HG03280 (cell line): ENCODE measurements around the gene AGPAT3.

ENCODE experiments used
- ATAC-seq: cut with Tn5 transposase; IDR thresholded peaks from one replicate; pipeline ENCODE4 v1.9.1; 2021; ENCODE audit warnings: mild to moderate bottlenecking, moderate library complexity; ENCODE audit not compliant: unreplicated experiment

Gene AGPAT3

DNA sequence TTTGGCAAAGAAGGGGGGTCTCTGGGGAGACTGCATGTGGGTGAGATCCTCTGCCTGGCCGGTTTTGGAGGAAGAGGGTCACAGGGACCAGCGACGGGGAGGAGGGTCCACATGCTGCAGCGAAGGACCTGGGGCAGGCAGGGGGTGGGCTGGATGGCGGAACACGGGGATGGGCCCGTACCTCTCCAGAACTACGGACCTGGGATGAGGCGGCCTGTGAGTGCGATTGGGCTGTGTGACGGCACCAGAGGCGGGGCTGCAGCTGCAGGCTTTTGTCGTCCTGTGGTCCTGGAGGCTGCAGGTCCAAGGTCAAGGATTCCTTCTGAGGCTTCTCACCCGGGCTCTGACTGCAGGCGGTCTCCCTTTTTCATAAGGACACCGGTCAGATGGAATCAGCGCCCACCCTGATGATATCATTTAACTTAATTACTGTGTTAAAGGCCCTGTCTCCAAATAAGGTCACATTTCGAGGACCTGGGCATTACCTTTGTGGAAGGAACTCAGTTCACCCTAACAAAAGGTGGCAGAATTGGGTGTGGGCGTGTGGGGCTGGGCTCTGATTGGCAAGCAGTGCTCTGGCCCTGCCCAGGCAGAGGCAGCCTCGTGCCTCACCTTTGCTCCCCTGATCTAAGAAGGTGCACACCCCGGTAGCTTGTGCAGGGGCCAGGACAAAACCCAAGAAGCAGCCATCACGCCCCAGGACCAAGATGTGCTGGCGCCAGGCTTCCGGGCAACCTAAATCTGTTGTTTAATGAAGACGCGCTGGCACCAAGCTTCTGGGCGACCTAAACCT, 87.1 kb downstream of the AGPAT3 start:
- ATAC-seq, result no peak

DNA sequence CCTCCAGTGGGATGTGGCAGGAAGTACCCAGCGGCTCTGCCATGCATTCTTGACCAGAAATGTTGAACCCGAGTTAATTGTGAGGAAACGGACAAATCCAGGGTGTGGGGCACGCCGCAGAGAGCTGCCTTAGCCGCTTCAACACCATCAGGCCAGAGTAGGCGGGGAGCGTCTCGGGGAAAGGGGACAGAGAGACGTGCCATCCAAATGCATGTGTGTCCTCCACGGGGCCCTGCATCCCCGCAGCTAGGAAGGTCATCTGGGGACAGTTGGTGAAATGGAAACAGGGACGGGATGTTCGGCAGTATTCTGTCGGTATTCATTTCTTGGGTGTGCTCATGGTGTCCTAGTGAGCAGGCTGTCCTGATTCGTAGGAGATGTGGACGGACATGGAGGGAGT, 88.0 kb downstream of the AGPAT3 start:
- no peak for ATAC-seq

DNA sequence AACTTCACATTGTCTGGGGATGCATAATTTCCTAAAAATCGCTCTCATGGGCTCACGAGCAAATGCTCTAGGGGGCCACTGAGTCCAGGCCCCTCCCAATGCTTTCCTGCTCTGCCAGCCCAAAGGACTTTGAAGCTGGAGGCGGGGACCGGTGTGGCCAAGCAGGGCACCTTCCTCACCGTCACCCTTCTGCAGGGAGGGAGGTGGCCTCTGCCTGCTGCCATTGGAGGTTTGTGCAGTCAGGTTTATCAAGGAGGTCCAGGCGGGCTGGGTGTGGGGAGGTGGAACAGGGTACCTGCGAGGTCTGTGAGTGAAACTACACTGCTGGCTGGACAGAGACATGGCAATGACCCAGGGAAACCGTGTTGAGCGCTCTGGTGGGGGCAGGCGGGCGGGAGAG, 89.0 kb downstream of the AGPAT3 start:
- no peak for ATAC-seq

DNA sequence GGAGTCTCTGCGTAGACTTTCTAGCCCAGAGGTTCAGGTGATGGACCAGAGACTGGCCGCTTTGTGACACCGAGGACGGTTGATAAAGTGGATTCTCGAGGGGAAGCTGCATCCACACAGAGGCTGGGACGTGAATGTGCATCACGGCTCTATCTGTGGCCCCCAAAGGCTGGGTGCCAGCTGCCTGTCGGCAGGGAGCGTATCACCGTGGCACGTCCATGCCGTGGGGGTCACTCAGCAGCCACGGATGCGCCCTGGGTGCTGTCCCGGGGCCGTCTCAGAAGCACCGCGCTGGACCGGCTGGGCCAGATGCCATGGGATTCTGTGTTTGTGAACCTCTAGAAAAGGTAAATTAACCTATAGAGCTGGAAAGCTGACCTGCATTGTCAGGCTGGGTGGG, 89.9 kb downstream of the AGPAT3 start:
- ATAC-seq, result no peak

DNA sequence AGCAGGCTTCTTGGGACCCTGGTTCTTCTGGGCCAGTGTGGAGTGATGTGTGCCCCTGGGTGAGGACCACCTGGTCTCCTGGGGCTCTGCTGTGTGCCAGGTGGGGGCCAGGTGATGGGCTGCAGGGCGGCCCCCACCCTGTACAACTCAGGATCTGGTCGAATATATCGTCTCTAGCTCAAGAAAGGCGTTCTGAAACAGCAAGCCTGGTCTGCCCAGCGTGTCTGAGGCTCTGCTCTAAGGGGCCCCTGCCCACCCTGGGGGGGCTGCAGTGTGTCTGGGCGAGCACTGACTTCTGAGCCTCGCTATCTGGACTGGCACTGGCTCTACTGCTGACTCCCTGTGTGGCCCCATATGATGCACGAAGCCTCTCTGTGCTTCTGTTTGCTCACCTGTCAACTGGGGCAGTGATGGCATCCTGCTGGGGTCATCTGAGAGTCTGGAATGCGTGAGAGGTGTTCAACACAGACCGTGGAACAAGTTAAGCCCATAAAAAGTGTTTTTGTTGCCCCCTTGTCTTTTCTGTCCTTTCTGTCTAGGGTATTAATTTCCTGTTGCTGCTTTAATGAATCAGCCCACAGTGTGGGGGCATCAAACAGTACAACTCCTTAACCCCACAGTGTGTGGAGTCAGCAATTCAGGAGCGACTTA, 91.1 kb downstream of the AGPAT3 start:
- ATAC-seq, result no peak

DNA sequence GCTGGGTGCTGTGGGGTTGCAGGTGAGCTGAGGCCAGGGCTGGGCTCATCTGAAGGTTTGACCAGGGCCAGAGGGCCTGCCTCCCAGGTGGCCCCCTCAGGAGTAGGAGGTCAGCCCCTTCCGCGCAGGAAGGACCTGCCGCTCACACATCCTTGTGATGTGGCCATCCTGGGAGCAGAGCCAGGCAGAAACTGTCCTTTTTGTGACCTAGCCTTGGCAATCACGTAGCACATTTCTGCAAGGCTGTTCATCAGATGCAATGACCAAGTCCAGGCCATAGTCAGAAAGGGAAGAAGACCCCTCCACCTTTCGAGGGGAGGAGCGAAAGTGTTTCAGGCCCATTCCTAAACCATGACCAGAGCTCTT, 91.6 kb downstream of the AGPAT3 start:
- no peak for ATAC-seq

DNA sequence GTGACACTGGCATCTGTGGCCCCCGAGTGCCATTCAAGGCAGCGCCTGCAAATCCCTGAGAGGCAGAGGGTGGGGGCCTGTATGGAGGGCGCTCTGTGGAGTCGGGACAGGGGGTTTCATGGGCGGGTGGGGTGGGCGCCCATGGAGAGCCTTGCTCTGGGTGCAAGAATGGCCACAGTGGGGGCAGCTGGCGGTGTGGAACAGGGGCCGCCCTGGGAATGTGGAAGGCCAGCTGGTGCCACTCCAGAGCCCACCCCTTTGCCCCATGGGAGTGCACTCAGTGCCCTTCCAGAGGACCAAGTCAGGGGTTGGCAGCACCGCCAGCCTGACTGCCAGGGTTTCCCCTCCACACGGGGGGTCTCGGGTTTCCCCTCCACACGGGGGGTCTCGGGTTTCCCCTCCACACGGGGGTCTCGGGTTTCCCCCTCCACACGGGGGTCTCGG, 92.1 kb downstream of the AGPAT3 start:
- no peak for ATAC-seq

DNA sequence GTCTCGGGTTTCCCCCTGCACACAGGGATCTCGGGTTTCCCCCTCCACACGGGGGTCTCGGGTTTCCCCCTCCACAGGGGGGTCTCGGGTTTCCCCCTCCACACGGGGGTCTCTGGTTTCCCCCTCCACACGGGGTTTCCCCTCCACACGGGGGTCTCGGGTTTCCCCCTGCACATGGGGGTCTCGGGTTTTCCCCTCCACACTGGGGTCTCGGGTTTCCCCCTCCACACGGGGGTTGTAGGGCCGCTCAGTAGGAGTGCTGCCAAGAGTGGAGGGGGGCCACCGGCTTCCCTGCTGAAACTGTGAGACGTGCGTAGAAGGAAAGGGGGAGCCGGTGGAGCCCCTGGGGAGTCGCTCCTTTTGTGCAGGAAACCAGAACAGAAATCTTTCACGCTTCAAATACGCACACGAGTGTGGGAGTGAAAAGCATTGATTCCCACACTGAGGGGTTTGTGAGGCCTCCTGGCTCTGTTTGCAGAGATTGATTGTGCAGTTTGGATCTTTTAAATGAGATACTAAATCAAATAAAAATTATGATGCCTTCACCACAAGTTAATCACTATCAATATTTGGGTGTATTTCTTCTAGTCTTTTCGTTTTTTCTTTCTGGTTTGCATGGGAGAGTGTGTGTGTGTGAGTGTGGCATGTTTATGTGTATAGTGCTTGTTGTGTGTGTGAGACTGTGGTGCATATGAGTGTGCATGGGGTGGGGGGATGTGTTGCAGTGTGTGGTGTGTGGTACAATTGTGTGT, 92.8 kb downstream of the AGPAT3 start:
- ATAC-seq, result no peak

DNA sequence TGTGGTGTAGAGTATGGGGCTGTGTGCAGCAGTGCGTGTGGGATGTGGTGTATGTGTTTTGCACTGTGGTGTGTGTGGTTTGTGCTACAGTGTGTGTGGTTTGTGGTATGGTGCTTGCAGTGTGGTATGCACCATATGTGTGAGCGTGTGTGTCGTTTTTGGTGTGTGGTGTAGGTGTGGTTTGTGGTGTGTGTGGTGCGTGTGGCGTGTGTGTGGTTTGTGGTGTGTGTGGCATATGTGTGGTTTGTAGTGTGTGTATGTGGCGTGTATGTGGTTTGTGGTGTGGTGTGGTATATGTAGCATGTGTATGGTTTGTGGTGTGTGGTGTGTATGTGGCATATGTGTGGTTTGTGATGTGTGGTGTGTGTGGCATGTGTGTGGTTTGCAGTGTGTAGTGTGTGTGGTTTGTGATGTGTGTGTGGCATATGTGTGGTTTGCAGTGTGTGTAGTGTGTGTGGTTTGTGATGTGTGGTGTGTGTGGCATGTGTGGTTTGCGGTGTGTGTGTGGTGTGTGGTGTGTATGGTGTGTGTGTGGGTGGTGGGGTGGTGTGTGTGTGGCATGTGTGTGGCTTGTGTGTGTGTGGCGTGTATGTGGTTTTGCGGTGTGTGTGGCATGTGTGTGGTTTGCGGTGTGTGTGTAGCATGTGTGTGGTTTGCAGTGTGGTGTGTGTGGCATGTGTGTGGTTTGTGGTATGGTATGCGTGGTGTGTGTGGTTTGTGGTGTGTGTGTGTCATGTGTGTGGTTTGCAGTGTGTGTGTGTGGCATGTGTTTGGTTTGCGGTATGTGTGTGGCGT, 93.5 kb downstream of the AGPAT3 start:
- ATAC-seq, result no peak

DNA sequence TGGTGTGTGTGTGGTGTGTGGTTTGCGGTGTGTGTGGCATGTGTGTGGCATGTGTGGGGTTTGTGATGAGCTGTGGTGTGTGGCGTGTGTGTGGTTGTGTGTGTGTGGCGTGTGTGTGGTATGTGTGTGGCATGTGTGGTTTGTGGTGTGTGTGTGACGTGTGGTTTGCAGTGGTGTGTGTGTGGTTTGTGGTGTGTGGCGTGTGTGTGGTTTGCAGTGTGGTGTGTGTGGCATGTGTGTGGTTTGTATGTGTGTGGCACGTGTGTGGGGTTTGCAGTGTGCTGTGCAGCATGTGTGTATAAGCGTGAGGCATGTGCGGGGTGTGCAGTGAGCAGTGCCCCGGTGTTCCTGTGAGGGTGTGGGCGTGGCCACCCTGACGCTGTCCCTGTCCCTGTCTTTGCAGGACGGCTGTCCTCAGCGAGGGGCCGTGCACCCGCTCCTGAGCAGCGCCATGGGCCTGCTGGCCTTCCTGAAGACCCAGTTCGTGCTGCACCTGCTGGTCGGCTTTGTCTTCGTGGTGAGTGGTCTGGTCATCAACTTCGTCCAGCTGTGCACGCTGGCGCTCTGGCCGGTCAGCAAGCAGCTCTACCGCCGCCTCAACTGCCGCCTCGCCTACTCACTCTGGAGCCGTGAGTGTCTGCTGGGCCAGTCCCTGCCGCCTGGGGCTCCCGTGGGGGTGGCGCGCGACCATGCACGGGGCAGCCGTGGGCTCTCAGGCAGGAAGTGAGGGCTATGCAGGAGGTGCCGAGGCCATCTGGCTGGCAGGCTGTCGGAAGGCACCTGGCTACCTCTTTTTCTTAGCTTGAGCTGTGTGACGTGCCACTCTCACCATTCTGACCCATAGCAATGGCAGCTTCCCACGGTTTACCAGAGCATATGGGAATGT, 94.5 kb downstream of the AGPAT3 start:
- no peak for ATAC-seq

DNA sequence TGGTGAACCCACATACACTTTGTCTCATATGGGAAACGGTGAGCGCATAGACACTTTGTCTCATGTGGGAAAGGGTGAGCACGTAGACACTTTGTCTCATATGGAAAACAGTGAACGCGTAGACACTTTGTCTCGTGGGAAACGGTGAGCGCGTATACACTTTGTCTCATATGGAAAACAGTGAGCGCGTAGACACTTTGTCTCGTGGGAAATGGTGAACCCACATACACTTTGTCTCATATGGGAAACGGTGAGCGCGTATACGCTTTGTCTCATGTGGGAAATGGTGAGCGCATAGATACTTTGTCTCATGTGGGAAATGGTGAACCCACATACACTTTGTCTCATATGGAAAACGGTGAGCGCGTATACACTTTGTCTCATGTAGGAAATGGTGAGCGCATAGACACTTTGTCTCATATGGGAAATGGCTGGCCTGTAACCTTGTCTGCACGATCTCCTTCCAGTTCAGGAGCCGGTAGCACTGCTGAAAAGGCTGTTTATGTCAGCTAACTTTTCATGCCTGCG, 96.4 kb downstream of the AGPAT3 start:
- ATAC-seq, result no peak

DNA sequence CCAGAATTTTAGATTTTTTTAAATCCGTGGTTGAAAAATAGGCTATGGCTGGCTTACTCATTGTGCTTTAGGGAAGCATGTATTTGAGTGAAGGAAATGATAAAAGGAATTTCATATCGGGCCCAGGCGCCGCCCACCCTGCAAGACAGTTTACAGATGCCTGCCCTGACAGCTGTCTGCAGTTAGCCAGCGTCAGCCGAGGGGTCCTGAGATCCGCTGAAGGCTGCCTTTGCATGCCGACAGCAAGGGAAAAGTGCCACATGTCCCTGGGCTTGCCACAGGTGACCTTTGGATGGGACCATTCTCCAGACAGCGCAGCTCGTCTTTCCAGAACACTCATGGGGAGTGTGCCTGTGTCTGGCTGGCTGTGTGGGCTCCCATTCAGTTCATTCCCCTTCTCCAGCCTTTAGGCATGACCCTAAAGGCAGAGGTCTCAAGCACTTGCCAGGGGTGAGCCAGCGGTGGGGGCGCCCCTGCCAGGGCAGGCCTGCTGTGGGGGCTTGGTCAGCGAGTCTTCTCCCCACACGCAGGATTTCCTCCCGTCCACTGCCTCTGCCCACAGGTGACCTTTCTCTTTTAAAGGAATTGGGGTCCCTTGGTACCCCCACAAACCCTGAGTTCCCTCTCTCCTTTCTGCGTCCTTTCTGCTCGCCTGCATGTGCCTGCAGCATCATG, 101.0 kb downstream of the AGPAT3 start:
- ATAC-seq, result no peak

DNA sequence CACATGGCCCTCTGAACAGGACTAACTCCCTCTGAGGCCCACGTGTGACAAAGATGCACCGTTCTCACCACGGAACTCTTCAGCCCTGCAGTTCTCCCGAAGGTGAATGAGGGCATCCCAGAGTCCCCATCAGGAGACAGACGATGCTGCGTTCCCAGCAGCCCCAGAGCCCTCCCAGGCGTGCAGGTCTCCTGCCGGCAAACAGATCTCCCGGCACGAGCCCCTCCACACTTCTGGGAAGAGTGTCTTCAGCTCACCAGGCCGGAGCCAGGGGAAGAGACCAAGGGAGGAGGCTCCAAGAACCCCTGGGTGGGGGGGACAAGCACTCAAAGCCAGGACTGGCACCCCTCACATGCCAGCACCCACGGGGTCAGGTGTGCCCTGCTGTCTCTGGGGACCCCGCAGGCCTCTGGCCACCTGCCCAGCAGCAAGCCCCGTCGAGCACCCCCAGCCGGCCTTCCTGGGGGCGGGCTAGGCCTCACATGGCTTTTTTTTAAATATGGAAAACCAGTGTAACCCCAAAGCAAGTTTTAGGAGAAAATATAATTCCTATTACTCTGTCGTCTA, 102.0 kb downstream of the AGPAT3 start:
- ATAC-seq, result no peak

DNA sequence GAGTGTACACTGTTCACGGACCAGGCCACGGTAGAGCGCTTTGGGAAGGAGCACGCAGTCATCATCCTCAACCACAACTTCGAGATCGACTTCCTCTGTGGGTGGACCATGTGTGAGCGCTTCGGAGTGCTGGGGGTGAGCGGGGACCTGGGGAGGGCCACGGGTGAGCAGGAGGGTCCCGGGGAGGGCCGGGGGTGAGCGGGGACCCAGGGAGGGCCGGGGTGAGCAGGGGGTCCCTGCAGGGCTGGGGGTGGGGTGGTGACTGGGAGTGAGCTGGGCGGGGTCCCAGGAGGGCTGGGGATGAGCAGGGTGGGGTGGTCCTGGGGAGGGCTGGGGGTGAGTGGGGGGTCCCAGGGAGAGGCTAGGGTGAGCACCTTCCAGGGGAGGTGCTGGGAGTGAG, 103.0 kb downstream of the AGPAT3 start:
- no peak for ATAC-seq

DNA sequence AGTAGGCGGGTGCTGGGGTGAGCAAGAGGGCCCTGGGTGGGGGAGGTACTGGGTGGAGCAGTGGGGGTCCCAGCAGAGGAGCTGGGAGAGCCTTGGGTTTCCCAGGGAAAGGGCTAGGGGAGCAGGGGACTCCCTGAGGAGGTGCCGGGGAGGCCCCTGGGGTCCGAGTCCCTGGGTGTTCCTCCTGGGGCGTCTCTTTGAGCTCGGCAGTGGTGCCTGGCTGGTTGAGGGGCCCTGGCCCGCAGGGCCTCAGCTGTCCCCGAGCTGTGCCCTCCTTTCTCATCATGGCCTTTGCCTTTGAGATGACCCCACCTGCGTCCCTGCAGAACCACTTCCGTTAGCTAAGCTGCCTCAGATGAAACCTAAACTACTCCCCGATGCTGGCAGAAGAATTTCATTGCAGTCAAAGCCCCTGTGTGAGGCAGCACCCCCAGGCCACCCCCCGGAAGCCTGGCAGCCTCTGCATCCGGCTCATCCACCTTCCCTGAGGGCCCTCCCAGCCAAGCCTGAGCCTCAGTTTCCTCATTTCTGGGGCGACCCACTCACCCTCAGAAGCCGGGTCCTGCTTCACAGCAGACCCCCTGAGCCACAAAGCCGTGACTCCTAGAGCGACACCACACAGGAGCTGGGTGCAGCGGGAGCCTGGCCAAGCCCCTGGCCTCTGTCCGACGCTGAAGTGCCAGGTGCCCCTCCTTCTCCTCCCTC, 103.5 kb downstream of the AGPAT3 start:
- ATAC-seq, result no peak

DNA sequence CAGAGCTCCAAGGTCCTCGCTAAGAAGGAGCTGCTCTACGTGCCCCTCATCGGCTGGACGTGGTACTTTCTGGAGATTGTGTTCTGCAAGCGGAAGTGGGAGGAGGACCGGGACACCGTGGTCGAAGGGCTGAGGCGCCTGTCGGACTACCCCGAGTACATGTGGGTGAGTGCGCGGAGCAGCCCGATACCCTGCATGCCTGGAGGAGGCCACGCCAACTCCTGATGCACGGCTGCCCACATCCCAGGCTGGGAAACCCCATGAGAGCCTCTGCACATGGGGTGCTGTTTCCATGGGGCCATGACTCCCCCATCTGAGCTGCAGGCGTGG, 104.1 kb downstream of the AGPAT3 start:
- ATAC-seq, result no peak

DNA sequence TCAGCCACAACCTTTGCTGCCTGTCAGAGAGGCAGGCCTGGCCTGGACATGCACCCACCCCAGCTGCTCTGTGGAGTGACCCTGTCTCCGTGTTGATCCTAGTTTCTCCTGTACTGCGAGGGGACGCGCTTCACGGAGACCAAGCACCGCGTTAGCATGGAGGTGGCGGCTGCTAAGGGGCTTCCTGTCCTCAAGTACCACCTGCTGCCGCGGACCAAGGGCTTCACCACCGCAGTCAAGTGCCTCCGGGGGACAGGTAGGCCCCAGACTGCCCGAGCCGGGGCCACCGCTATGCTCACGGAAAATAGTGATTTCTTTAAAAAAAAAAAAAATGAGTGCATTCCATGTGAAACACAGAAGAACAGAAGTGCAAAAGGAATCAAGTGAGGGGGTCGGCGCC, 105.5 kb downstream of the AGPAT3 start:
- no peak for ATAC-seq

DNA sequence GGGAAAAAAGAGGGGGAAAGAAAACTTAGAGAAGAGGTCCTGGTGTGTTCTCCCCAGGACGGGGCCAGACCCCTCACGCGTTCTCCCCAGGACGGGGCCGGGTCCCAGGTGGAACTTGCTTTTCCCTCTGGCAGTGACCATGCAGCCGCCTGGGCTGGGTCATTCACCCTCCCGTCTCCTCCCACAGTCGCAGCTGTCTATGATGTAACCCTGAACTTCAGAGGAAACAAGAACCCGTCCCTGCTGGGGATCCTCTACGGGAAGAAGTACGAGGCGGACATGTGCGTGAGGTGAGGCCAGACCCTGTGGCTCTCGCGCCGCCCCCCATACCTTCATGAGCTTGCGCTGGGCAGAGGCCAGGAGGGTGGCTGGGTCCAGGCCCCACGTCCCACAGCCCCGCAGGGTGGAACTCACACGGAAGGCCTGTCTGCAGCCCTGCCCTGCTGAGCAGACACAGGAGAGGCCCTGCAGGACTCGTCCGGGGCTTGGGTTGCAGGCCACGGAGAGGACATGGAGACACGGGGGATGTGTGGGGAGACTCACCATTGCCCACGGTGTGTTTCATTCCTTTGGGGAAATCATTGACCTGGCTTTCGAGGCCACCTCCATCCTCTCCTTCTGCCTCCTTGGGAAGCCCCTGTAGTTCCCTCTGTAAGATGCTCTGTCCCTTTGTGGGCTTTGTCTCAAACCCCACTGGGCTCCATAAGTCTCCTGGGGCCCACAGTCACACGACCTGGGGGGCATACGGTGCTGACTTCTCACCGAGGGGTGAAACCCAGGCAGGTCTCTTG, 106.4 kb downstream of the AGPAT3 start:
- no peak for ATAC-seq
